Measurements from ENCODE around the gene DBNDD2.

DBNDD2 gene

GRCh38 chr20:45452772-45453691 lies 44.9 kb downstream of the DBNDD2 start:
- no peak for DNase-seq

GRCh38 chr20:45456632-45457031 lies 48.5 kb downstream of the DBNDD2 start:
- peak in 1 of 2 experiments; percentile 23 for DNase-seq

- no peak for DNase-seq
These were observed 51.5 kb downstream of the DBNDD2 start for GRCh38 chr20:45459606-45460005.

Data from SW 1271 (cell line).